Measurements from ENCODE around the gene TBC1D5.
"Not testable (repeated sequence)": the region's sequence is repeated elsewhere in the genome, so short reads cannot be mapped to it uniquely, and the experiment has no call there.

TBC1D5 gene

GRCh38 chr3:17411157-17411877 lies 331.1 kb downstream of the TBC1D5 start:
- DNase-seq (ENCODE audit: low spot score) = no peak

DNA sequence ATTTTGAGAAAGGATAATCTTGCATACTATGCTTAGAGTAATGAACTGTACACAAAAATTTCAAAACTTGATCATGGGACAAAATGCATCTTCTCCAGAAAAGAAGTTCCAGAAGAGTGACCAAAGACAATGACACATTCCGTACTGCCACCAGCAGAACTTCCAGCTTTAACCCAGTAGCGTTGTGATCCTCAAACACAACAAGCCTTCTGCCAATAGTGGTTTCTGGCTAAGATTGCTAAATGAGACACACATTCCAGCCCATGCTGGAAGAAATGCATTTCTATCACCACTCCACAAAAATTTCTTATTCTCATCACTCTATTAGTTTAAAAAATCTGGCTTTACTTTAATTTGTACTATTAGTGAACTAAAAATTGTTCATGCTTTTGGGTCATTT lies 334.9 kb downstream of the TBC1D5 start:
- no peak for DNase-seq (ENCODE audit: low spot score)

- no peak for DNase-seq (ENCODE audit: low spot score)
Observed at GRCh38 chr3:17404548-17404947, 337.9 kb downstream of the TBC1D5 start.

DNA sequence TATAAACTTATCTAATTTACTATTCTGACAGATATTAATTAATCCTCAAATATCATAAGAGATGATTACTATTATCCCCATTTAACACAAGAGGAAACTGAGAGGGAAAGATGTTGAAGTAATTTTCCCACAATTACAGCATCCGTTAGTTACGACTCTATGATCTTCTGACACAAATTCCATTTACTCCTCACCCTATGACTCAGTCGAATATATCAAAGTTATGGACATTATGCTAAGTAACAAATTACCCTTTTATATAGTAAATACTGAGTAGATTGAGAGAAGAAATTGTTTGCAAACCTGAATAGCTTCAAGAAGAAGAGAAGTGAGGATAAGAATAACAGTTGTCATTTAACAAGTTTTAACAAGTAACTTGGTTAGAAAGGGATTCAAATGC lies 340.0 kb downstream of the TBC1D5 start:
- DNase-seq (ENCODE audit: low spot score) = no peak

DNA sequence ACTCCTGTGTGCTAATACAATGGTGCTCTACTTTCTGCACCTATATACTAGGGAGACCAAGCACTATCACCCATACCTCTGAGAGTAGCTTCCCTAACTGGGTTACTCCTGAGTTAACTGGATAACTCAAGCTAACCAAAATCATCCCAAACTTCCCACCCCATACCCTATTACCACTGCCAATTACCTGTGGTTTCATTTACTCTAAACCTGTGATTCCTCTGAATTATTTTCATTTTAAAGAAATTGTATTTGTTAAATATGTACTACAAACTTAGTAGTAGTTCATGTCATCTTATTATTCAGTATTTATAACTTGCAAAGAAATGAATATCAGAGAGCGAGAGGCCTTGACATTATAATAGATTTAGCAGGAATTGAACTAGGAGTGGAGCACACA lies 340.5 kb downstream of the TBC1D5 start:
- DNase-seq (ENCODE audit: low spot score) = no peak

GRCh38 chr3:17399586-17399985 lies 342.8 kb downstream of the TBC1D5 start:
- no peak for DNase-seq (ENCODE audit: low spot score)

GRCh38 chr3:17398959-17399551 lies 343.4 kb downstream of the TBC1D5 start:
- no peak for DNase-seq (ENCODE audit: low spot score)

DNA sequence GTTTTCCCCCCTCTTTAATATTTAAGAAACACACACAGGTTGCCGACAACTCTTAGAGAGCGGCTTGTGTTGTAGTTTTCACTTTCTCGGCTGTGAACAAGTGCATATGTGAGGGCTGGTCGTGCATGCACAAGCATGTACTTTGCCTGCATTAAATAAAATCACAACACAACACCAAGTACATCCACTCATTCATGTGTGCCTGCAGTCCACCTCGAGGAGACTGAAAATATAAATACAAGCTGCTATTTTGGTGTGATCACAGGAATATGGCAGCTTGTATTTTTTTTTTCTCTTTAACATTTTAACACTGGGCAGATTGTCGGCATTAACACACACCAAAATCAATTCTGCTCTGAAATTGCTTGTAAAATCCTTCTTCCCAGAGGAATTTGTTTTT lies 346.4 kb downstream of the TBC1D5 start:
- DNase-seq (ENCODE audit: low spot score) = no peak

- DNase-seq (ENCODE audit: low spot score) = no peak
Observed at GRCh38 chr3:17394541-17395155, 347.8 kb downstream of the TBC1D5 start.

DNA sequence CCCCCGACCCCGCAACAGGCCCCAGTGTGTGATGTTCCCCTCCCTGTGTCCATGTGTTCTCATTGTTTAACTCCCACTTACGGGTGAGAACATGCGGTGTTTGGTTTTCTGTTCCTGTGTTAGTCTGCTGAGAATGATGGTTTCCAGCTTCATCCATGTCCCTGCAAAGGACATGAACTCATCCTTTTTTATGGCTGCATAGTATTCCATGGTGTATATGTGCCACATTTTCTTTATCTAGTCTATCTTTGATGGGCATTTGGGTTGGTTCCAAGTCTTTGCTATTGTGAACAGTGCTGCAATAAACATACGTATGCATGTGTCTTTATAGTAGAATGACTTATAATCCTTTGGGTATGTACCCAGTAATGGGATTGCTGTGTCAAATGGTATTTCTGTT lies 349.9 kb downstream of the TBC1D5 start:
- DNase-seq (ENCODE audit: low spot score) = not testable (repeated sequence)

DNA sequence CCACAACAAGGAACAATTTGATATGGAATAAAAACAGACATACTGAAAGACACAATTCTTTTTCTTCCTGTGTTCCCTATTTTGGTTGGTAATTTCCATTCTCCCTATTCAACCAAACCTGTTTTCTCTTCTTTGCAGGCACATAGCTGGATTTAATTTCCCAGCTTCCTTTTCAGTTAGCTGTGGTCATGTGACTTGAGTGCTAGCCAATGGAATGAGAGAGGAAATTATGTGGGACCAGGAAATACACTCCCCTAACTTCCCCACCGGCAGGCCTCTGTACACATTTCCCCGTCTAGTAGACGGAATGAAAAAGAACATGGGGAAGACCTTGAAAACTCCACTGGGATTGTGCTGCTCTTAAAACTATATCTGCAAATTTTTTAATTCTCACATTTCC lies 351.6 kb downstream of the TBC1D5 start:
- DNase-seq (ENCODE audit: low spot score) = no peak

DNA sequence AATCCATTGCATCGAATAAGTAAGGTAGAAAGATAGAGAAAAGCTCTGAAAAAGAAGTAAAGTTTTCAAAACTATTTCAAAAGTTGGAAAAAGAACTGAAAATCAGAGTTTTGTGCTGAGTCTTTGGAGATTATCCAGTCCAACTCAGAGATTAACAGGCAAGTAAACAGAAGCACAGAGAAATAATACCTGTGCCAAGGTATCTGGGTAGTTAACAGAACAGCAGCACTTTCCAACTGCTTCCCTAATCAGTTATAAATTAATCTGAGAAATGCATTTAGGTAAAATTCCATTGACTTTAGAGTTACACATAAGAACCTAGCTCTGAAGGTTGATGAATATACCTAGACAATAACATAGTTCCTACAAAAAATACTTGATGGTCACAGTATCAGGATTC lies 355.3 kb downstream of the TBC1D5 start:
- DNase-seq (ENCODE audit: low spot score) = no peak

DNA sequence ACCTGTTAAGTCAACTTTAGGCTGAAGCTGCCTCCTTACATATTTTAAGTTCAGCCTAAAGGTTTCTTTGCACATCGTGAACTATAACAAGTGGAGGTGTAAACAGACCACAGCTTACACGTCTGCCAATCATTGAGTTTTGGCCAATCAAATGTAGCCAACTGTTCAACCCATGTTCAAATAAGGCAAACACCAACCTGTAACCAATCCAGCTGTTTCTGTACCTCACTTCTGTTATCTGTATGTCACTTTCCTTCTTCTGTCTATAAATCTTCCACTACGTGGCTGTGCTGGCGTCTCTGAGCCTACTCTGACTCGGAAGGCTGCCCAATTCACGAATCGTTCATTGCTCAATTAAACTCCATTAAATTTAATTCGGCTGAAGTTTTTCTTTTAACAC lies 356.0 kb downstream of the TBC1D5 start:
- no peak for DNase-seq (ENCODE audit: low spot score)

DNA sequence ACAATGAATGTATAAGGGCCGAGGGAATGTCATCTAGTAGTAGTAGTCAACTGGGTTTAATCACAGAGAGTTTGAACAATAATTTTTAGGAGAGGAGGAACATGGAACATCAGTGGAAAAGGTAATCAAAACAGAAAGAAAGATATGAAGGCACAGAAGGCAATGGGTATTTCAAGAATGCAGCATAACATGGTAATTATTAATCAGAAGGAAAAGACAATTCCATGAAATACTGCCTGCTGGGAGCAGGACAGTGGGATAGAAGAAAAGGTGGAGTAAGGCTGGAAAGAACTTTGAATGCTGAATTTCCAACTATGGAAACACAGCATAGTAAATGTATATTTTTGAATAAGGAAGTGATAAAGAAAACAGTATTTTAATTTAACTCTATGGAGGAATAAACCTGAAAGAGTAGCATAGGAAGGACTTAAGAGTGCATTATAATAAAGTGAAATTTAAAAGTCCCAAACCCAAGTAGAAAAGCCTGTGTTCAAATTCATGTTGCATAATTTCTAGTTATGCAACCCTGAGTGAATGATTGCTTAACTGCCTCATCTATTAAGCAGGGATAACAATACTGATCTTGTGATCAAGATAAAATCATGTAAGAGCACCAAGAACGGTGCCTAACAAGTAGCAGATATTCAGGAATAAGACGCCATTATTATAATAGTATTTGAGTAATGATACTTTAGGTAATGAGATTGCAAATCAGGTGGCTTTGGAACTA lies 357.7 kb downstream of the TBC1D5 start:
- no peak for DNase-seq (ENCODE audit: low spot score)

DNA sequence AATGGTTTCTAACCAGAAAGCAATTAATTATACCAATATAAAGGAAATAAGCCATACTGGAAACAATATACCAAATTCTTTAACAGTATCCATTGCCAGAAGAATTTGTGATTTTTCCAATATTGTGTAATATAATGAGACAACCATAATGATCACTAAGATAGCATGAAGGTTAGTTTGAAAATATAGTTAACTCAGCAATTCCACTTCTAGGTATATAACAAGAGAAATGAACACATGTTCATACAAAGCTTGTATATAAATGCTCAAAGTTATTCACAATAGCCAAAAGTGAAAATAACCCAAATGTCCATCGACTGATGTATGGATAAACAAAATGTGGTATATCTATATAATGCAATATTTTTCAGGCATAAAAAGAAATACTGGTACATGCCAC lies 369.1 kb downstream of the TBC1D5 start:
- no peak for DNase-seq (ENCODE audit: low spot score)

GRCh38 chr3:17372362-17373210 lies 369.8 kb downstream of the TBC1D5 start:
- no peak for DNase-seq (ENCODE audit: low spot score)

DNA sequence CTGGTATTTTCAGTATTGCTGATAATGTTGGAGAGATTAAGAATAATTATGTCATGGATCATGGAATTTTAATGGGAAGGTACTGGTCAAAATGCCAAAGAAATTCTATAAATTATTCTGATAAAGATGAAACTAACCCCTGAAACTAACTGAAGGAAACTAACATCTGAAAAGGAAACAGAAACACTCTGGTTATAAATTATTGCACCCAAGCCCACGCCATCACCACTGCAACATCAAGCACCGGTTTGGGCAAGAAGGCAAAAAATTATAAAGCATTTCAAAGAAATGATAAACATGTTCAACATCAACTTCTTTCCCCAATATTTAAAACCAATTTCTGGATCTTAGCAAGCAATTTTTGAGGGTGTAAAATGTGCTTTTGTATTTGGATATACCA lies 372.5 kb downstream of the TBC1D5 start:
- DNase-seq (ENCODE audit: low spot score) = no peak

DNA sequence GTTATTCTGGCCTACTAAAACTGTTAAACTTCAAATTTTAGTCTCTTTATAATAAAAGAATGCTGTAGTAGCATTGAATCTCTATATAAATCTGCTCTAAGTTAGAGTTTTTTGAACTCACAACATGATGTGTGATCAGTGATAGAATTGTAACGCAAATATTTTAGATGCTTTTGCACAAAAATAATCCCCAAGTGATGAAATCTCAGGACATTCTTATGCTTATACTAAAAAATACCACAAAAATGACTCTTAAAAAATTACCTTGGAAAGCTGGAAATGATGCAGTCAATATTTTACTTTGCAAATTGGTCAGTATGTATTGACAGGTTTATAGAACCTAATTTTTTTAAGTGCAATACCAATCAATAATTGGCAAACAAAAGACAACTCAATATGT lies 375.3 kb downstream of the TBC1D5 start:
- no peak for DNase-seq (ENCODE audit: low spot score)

GRCh38 chr3:17360991-17361390 lies 381.4 kb downstream of the TBC1D5 start:
- no peak for DNase-seq (ENCODE audit: low spot score)

DNA sequence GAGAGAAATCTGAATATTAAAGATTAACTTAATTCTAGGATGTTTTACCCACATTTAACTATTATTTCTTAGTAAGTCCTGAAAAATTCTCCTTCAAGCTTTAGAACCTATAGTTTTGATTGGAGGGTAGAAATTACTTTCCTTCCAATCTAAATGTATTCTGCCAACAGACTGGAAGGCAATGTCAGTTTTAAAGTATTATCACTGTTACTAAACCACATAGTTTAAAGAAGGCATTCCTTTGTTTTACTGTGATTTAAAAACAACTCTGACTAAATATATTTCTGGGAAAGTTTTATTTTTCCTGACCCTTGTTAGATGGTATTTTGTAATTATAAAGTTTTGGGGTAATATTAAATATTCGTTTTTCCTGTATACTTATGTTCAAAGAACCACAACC lies 382.5 kb downstream of the TBC1D5 start:
- no peak for DNase-seq (ENCODE audit: low spot score)

DNA sequence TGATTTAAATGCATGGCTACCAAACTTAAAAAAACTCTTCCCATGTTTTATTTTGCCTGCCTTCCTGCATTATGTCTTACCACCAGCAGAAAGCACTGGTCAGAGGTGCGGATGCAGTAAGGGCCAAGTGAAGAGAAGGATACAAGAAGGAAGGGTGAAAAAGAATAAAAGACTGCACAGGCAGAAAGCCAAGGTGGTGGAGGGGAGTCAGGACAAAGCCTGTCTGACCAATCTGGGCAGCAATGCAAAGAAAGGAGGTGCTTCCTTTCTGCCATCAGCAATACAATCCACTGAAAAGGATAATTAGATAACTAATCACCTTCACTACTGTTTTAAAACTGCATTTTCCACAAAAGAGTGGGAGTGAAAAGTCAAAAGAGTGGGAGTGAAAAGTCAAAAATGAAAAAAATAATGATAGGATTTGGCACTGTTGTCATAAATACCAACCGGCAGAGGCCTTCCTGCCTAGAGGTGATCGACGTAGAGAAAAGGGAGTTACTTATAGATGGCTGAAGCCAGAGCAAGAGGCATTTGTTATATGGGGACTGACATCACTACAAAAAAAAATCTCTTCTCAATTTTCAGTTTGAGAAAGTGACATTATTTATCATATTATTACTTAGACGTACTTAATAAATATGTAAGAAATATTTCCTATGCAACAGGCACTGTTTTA lies 385.3 kb downstream of the TBC1D5 start:
- DNase-seq (ENCODE audit: low spot score) = no peak

Data from hematopoietic multipotent progenitor cell treated with erythropoietin and hydrocortisone succinate and interleukin-3 and kit ligand, for 17 days (in vitro differentiated cells).